H1 (cell line): ENCODE measurements around the gene DENND1A. TPM values are rescaled to one million over a fixed set of nuclear protein-coding genes. Genes with fewer than 3 reads are reported as not detected.

Source experiments
- CTCF ChIA-PET: fragments of 300-600 bp; sonication (Branson Sonifier 250); formaldehyde crosslinking; loops from one replicate; lab custom pipeline; 2021; ENCODE audit not compliant: partially characterized antibody; lab: Charles Lee
- POLR2A ChIA-PET: fragments of 300-600 bp; sonication (Branson Sonifier 250); formaldehyde crosslinking; loops from one replicate; lab custom pipeline; 2021; ENCODE audit warnings: inconsistent platforms; ENCODE audit not compliant: partially characterized antibody; lab: Charles Lee
- DNase-seq, 2 experiments: peaks; one replicate each; pipeline versions ENCODE4 v3.0.0 to v3.0.0-alpha.2; 2010 to 2022; ENCODE audit warnings: low spot score in 2 of 2, low read depth in 1 of 2, mixed read lengths in 1 of 2
- FAIRE-seq: peaks from 2 replicates; lab custom pipeline; 2011; peaks lifted over from hg19 to GRCh38; lab: Jason Lieb, UNC
- H2AFZ ChIP-seq: 2 replicates; pipeline ENCODE4 v1.8.1; 2012; ENCODE audit warnings: low read length, inconsistent platforms
- H2AK5ac ChIP-seq: 2 replicates; pipeline ENCODE4 v1.6.1; 2013; ENCODE audit warnings: low read depth, low read length
- H2BK120ac ChIP-seq: replicated peaks from 2 replicates; pipeline ENCODE3; 2013; ENCODE audit warnings: low read depth, low read length, inconsistent platforms
- H2BK12ac ChIP-seq: 2 replicates; pipeline ENCODE4 v1.6.1; 2013; ENCODE audit warnings: low read depth, low read length
- H2BK15ac ChIP-seq: 2 replicates; pipeline ENCODE4 v1.6.1; 2013; ENCODE audit warnings: low read length
- H2BK20ac ChIP-seq: 2 replicates; pipeline ENCODE4 v1.6.1; 2013; ENCODE audit warnings: low read length
- H2BK5ac ChIP-seq: 2 replicates; pipeline ENCODE4 v1.6.1; 2013; ENCODE audit warnings: low read depth, low read length
- H3K14ac ChIP-seq: 2 replicates; pipeline ENCODE4 v1.6.1; 2013; ENCODE audit warnings: inconsistent platforms; ENCODE audit not compliant: insufficient read length
- H3K18ac ChIP-seq: 2 replicates; pipeline ENCODE4 v1.6.1; 2013; ENCODE audit warnings: low read length; ENCODE audit errors: extremely low read depth
- H3K23ac ChIP-seq: 2 replicates; pipeline ENCODE4 v1.6.1; 2013; ENCODE audit warnings: inconsistent platforms; ENCODE audit not compliant: insufficient read length
- H3K23me2 ChIP-seq: 2 replicates; pipeline ENCODE4 v1.6.1; 2013; ENCODE audit warnings: low read depth, low read length
- H3K27ac ChIP-seq: 2 replicates; pipeline ENCODE4 v1.6.1; 2011; ENCODE audit warnings: low read depth, low read length, inconsistent platforms
- H3K27me3 ChIP-seq, 4 experiments: replicated peaks in 1 of 4; 1 replicate in 1 of 4; 2 replicates in 3 of 4; pipeline versions ENCODE4 v1.6.1 to v1.8.1; 2011 to 2013; ENCODE audit warnings: low read length in 3 of 4, mild to moderate bottlenecking in 3 of 4, inconsistent platforms in 2 of 4, mixed read lengths in 2 of 4, moderate library complexity in 1 of 4; ENCODE audit not compliant: control insufficient read depth in 3 of 4, insufficient read depth in 3 of 4; ENCODE audit errors: extremely low read depth in 1 of 4
- H3K36me3 ChIP-seq, 4 experiments: 2 replicates each; pipeline versions ENCODE4 v1.6.1 to v1.8.1; 2011 to 2013; ENCODE audit warnings: mild to moderate bottlenecking in 4 of 4, low read length in 3 of 4, moderate library complexity in 2 of 4, control low read depth in 1 of 4, inconsistent platforms in 1 of 4; ENCODE audit not compliant: insufficient read depth in 4 of 4, control insufficient read depth in 2 of 4
- H3K4ac ChIP-seq: replicated peaks from 2 replicates; pipeline ENCODE3; 2013; ENCODE audit warnings: low read length, low read depth, mixed read lengths, inconsistent platforms; ENCODE audit not compliant: insufficient read length
- H3K4me1 ChIP-seq, 4 experiments: replicated peaks in 1 of 4; 1 replicate in 1 of 4; 2 replicates in 3 of 4; pipeline versions ENCODE4 v1.6.1 to v1.8.1; 2011 to 2013; ENCODE audit warnings: low read length in 3 of 4, inconsistent platforms in 2 of 4, mixed read lengths in 1 of 4; ENCODE audit not compliant: insufficient read depth in 4 of 4, control insufficient read depth in 3 of 4
- H3K4me2 ChIP-seq, 2 experiments: 2 replicates each; pipeline versions ENCODE4 v1.6.1 to v1.8.1; 2011 to 2013; ENCODE audit warnings: low read depth in 2 of 2, low read length in 2 of 2, control low read depth in 1 of 2, inconsistent platforms in 1 of 2, mild to moderate bottlenecking in 1 of 2; ENCODE audit not compliant: insufficient read depth in 1 of 2
- H3K4me3 ChIP-seq, 4 experiments: fragments of 200-600, 300-600 bp in 1 of 4; sonication (generic), shearing (Covaris generic), sonication (Bioruptor Twin) in 1 of 4; 2 replicates each; pipeline versions ENCODE4 v1.5.1 to v1.8.1; 2011 to 2016; ENCODE audit warnings: low read length in 4 of 4, low read depth in 3 of 4, control low read depth in 2 of 4, inconsistent platforms in 2 of 4, mild to moderate bottlenecking in 2 of 4, mixed read lengths in 1 of 4, moderate library complexity in 1 of 4; ENCODE audit not compliant: insufficient read depth in 2 of 4; ENCODE audit errors: extremely low read depth in 1 of 4
- H3K56ac ChIP-seq: replicated peaks from 2 replicates; pipeline ENCODE3; 2013; ENCODE audit warnings: low read depth, mild to moderate bottlenecking, mixed read lengths, low read length, inconsistent platforms; ENCODE audit not compliant: insufficient read length
- H3K79me1 ChIP-seq: 2 replicates; pipeline ENCODE4 v1.6.1; 2013; ENCODE audit warnings: low read depth, low read length, control low read depth
- H3K79me2 ChIP-seq, 2 experiments: 2 replicates each; pipeline versions ENCODE4 v1.6.1 to v1.8.1; 2012 to 2013; ENCODE audit warnings: low read length in 2 of 2, mild to moderate bottlenecking in 2 of 2, inconsistent platforms in 1 of 2; ENCODE audit not compliant: insufficient read depth in 2 of 2, control insufficient read depth in 1 of 2
- H3K9ac ChIP-seq, 4 experiments: replicated peaks in 1 of 4; 1 replicate in 1 of 4; 2 replicates in 3 of 4; pipeline versions ENCODE4 v1.6.1 to v1.8.1; 2011 to 2013; ENCODE audit warnings: low read depth in 3 of 4, low read length in 3 of 4, control low read depth in 2 of 4, mild to moderate bottlenecking in 2 of 4, moderate library complexity in 2 of 4, inconsistent platforms in 1 of 4; ENCODE audit errors: extremely low read depth in 1 of 4
- H3K9me3 ChIP-seq, 2 experiments: 2 replicates each; pipeline versions ENCODE4 v1.6.1 to v1.8.1; 2012 to 2013; ENCODE audit warnings: mild to moderate bottlenecking in 2 of 2, moderate library complexity in 2 of 2, control low read depth in 1 of 2, inconsistent platforms in 1 of 2, low read depth in 1 of 2, low read length in 1 of 2, mixed read lengths in 1 of 2; ENCODE audit not compliant: insufficient read depth in 2 of 2
- H4K20me1 ChIP-seq, 2 experiments: replicated peaks in 1 of 2; 2 replicates each; pipeline versions ENCODE3 to v1.8.1; 2011 to 2013; ENCODE audit warnings: inconsistent platforms in 2 of 2, low read length in 2 of 2, mild to moderate bottlenecking in 1 of 2; ENCODE audit not compliant: insufficient read depth in 2 of 2, control insufficient read depth in 1 of 2
- H4K5ac ChIP-seq: 2 replicates; pipeline ENCODE4 v1.6.1; 2013; ENCODE audit warnings: low read length, low read depth, mixed read lengths, inconsistent platforms; ENCODE audit not compliant: insufficient read length
- H4K8ac ChIP-seq: 2 replicates; pipeline ENCODE4 v1.8.0; 2013; ENCODE audit warnings: mild to moderate bottlenecking, moderate library complexity, low read length, inconsistent platforms; ENCODE audit not compliant: insufficient read depth; ENCODE audit errors: extremely low read depth
- H4K91ac ChIP-seq: replicated peaks from 2 replicates; pipeline ENCODE3; 2013; ENCODE audit warnings: low read length, mixed read lengths, inconsistent platforms; ENCODE audit not compliant: insufficient read length
- JUN ChIP-seq: IDR thresholded peaks from 2 replicates; pipeline ENCODE4 v1.6.1; 2011; ENCODE audit warnings: low read depth, mild to moderate bottlenecking, improper control_type of control experiment, low read length
- RAD21 ChIP-seq, 2 experiments: IDR thresholded peaks in 1 of 2; conservative IDR thresholded peaks in 1 of 2; 2 replicates each; pipeline ENCODE4 v1.6.1; 2011; ENCODE audit warnings: low read depth in 2 of 2, low read length in 2 of 2, improper control_type of control experiment in 1 of 2, inconsistent platforms in 1 of 2, mild to moderate bottlenecking in 1 of 2, moderate library complexity in 1 of 2
- WGBS, 2 experiments: shearing (Covaris generic) in 1 of 2; methylation state at CpG; one replicate each; pipeline versions ENCODE4 v1.1.6 to v1.1.7; 2013 to 2015; ENCODE audit warnings: low lambda C conversion rate in 2 of 2, mixed read lengths in 2 of 2, inconsistent platforms in 1 of 2, low coverage in 1 of 2, missing lambda C conversion rate in 1 of 2; ENCODE audit not compliant: insufficient replicate concordance in 2 of 2, insufficient coverage in 1 of 2, insufficient read length in 1 of 2; ENCODE audit errors: extremely low coverage in 1 of 2, missing lambda C conversion rate in 1 of 2; 5-methylcytosine and 5-hydroxymethylcytosine counted together
- polyA plus RNA-seq, 7 experiments: library from polyadenylated mRNA; depleted of rRNA in 3 of 7; stranded (reverse) in 5 of 7; unstranded in 2 of 7; fragments of >200 nt in 5 of 7; fragments of 200-250 nt in 2 of 7; gene quantifications; 1 replicate in 5 of 7; 2 replicates in 1 of 7; 4 replicates in 1 of 7; pipeline versions ENCODE4 v1.2.1 to v1.2.3, GENCODE V29; 2011 to 2013; ENCODE audit warnings: missing spikeins in 2 of 7, mixed read lengths in 2 of 7
- total RNA-seq: library from RNA; stranded (reverse); fragmentation: NEBNext Ultra II Directional; extraction: Animal tissue kit (Norgen Biotek cat#: 25700); gene quantifications from 2 replicates; pipeline ENCODE4 v1.2.1, GENCODE V29; 2021

Gene DENND1A
- total and polyA plus RNA-seq, 2 of the 8 experiments (the other 6 are each of a cell fraction or from before 2014, with no cell fraction given) = 24.1 to 26.4 TPM

- Histone ChIP-seq H3K79me1 (no peaks in the 10 kb centered on the region), H3K14ac (no peak overlapping the region), H3K79me2 (no peaks in the 10 kb centered on the region), H4K8ac (no peak overlapping the region), H3K4me1 (peaks cover under 1 to 4% (median 4%) of the 10 kb centered on the region in 4 experiments; a peak in 6 of 7 replicates), H3K4me3 (no peak overlapping the region), H2BK15ac (no peak overlapping the region), H4K20me1 (no peaks in the 10 kb centered on the region), H3K36me3 (no peaks in the 10 kb centered on the region), H3K27me3 (no peaks in the 10 kb centered on the region), H2BK5ac (no peak overlapping the region), H3K56ac (no peak overlapping the region), H2BK20ac (no peak overlapping the region), H3K23me2 (no peaks in the 10 kb centered on the region), H2BK120ac (no peak overlapping the region), H3K4me2 (no peak overlapping the region), H2AK5ac (no peak overlapping the region), H3K9ac (no peak overlapping the region), H3K9me3 (no peaks in the 10 kb centered on the region), H3K4ac (no peak overlapping the region), H2BK12ac (no peak overlapping the region), H3K27ac (no peak overlapping the region), H3K18ac (no peak overlapping the region), H4K5ac (no peak overlapping the region), H4K91ac (no peak overlapping the region), H3K23ac (no peak overlapping the region), H2AFZ (no peak overlapping the region)
- ChIA-PET CTCF (interaction anchor here (1.2 kb wide), 1 partner anchor 141 kb away, joined by 3 read pairs; no protein-coding TSS in a partner anchor), POLR2A (no interaction called here)
- WGBS, 2 experiments = 94% methylated on average over 11 of the region's 11 CpGs; no CpG with 5 or more reads in 1 of the 2 experiments
- DNase-seq (no peak), FAIRE-seq (no peak)
- TF ChIP-seq RAD21 (IDR thresholded peaks at IDR 0.05 in 1 of 2, conservative IDR thresholded peaks at IDR 0.05 in 1 of 2; ENCODE audit: low read depth in 2 of 2, low read length in 2 of 2) = no peak
- TF ChIP-seq JUN = no peak
Observed at GRCh38 chr9:123475407-123475806, 454.5 kb downstream of the DENND1A start.
